ENCODE data around the gene ZCCHC7.

- TF ChIP-seq YY1 (IDR thresholded peaks at IDR 0.05; ENCODE audit: insufficient read depth, insufficient read length) (no peak), SUZ12 (IDR thresholded peaks at IDR 0.05; ENCODE audit: extremely low read depth, insufficient read depth, insufficient read length) (no peak), ZNF274 (IDR thresholded peaks at IDR 0.05; ENCODE audit: low read depth, low read length) (no peak)
These were observed 72.4 kb downstream of the ZCCHC7 start for GRCh38 chr9:37192803-37193202.

Measured in NT2/D1 (cell line).